Measurements from ENCODE around the gene PTPRM. TPM values are rescaled to one million over a fixed set of nuclear protein-coding genes. Genes with fewer than 3 reads are reported as not detected.
A peak's percentile ranks its signal among the peaks of the same experiment; 100 is the strongest.

PTPRM gene
- total and polyA plus RNA-seq, 4 donors = 118 to 160 (median 122) TPM

GRCh38 chr18:7677001-7677400 is 109.9 kb downstream of the PTPRM start:
- H3K27ac ChIP-seq (ENCODE audit: low read depth, low read length) = no peak overlapping the region
- no CpG with 5 or more reads among the region's 4 CpGs for WGBS (ENCODE audit: insufficient coverage)
- H3K4me1 ChIP-seq (ENCODE audit: control insufficient read depth, insufficient read depth, low read length) = no peaks in the 10 kb centered on the region
- H3K27me3 ChIP-seq (ENCODE audit: control insufficient read depth, insufficient read depth, low read length) = no peaks in the 10 kb centered on the region
- no peaks in the 10 kb centered on the region for H3K36me3 ChIP-seq (ENCODE audit: control insufficient read depth, insufficient read depth, low read length)
- no peak for DNase-seq (ENCODE audit: low read depth in 4 of 6, low spot score in 6 of 6)
- H3K9me3 ChIP-seq (ENCODE audit: control insufficient read depth, insufficient read depth, low read length) = no peaks in the 10 kb centered on the region
- H3K4me3 ChIP-seq (ENCODE audit: low read depth, low read length) = no peak overlapping the region

- WGBS (ENCODE audit: insufficient coverage) = 93% methylated on average over 3 of the region's 4 CpGs
Measured at GRCh38 chr18:7677424-7677823, 110.3 kb downstream of the PTPRM start.

GRCh38 chr18:7678389-7678788 is 111.3 kb downstream of the PTPRM start:
- no peaks in the 10 kb centered on the region for H3K36me3 ChIP-seq (ENCODE audit: control insufficient read depth, insufficient read depth, low read length)
- no peaks in the 10 kb centered on the region for H3K27me3 ChIP-seq (ENCODE audit: control insufficient read depth, insufficient read depth, low read length)
- no peak for DNase-seq (ENCODE audit: low read depth in 4 of 6, low spot score in 6 of 6)
- H3K4me1 ChIP-seq (ENCODE audit: control insufficient read depth, insufficient read depth, low read length) = no peaks in the 10 kb centered on the region
- no peaks in the 10 kb centered on the region for H3K9me3 ChIP-seq (ENCODE audit: control insufficient read depth, insufficient read depth, low read length)
- no CpG with 5 or more reads among the region's 8 CpGs for WGBS (ENCODE audit: insufficient coverage)
- H3K4me3 ChIP-seq (ENCODE audit: low read depth, low read length) = no peak overlapping the region
- H3K27ac ChIP-seq (ENCODE audit: low read depth, low read length) = no peak overlapping the region

More at GRCh38 chr18:7677424-7677823, 110.3 kb downstream of the PTPRM start:
- H3K36me3 ChIP-seq (ENCODE audit: control insufficient read depth, insufficient read depth, low read length) = no peaks in the 10 kb centered on the region
- H3K27ac ChIP-seq (ENCODE audit: low read depth, low read length) = no peak overlapping the region
- no peaks in the 10 kb centered on the region for H3K9me3 ChIP-seq (ENCODE audit: control insufficient read depth, insufficient read depth, low read length)
- no peak for DNase-seq (ENCODE audit: low read depth in 4 of 6, low spot score in 6 of 6)
- no peaks in the 10 kb centered on the region for H3K27me3 ChIP-seq (ENCODE audit: control insufficient read depth, insufficient read depth, low read length)
- no peak overlapping the region for H3K4me3 ChIP-seq (ENCODE audit: low read depth, low read length)
- no peaks in the 10 kb centered on the region for H3K4me1 ChIP-seq (ENCODE audit: control insufficient read depth, insufficient read depth, low read length)

- H3K4me3 ChIP-seq (ENCODE audit: low read depth, low read length) = no peak overlapping the region
- no peak overlapping the region for H3K27ac ChIP-seq (ENCODE audit: low read depth, low read length)
- H3K27me3 ChIP-seq (ENCODE audit: control insufficient read depth, insufficient read depth, low read length) = no peaks in the 10 kb centered on the region
- DNase-seq (ENCODE audit: low read depth in 4 of 6, low spot score in 6 of 6) = no peak
- WGBS (ENCODE audit: insufficient coverage) = 100% methylated on average over 2 of the region's 4 CpGs
- H3K4me1 ChIP-seq (ENCODE audit: control insufficient read depth, insufficient read depth, low read length) = peaks cover 3% of the 10 kb centered on the region
- H3K9me3 ChIP-seq (ENCODE audit: control insufficient read depth, insufficient read depth, low read length) = no peaks in the 10 kb centered on the region
- H3K36me3 ChIP-seq (ENCODE audit: control insufficient read depth, insufficient read depth, low read length) = no peaks in the 10 kb centered on the region
Measured at GRCh38 chr18:7678801-7679200, 111.7 kb downstream of the PTPRM start.

GRCh38 chr18:7681298-7681697 is 114.2 kb downstream of the PTPRM start:
- no peak overlapping the region for H3K4me3 ChIP-seq (ENCODE audit: low read depth, low read length)
- DNase-seq (ENCODE audit: low read depth in 4 of 6, low spot score in 6 of 6) = peak in 1 of 6 donors; percentile 75
- H3K4me1 ChIP-seq (ENCODE audit: control insufficient read depth, insufficient read depth, low read length) = peaks cover 5% of the 10 kb centered on the region
- WGBS (ENCODE audit: insufficient coverage) = no CpG with 5 or more reads among the region's 3 CpGs
- no peaks in the 10 kb centered on the region for H3K9me3 ChIP-seq (ENCODE audit: control insufficient read depth, insufficient read depth, low read length)
- no peak overlapping the region for H3K27ac ChIP-seq (ENCODE audit: low read depth, low read length)
- no peaks in the 10 kb centered on the region for H3K27me3 ChIP-seq (ENCODE audit: control insufficient read depth, insufficient read depth, low read length)
- no peaks in the 10 kb centered on the region for H3K36me3 ChIP-seq (ENCODE audit: control insufficient read depth, insufficient read depth, low read length)

- Histone ChIP-seq H3K27ac (ENCODE audit: low read depth, low read length) (no peak overlapping the region), H3K27me3 (ENCODE audit: control insufficient read depth, insufficient read depth, low read length) (no peaks in the 10 kb centered on the region), H3K4me3 (ENCODE audit: low read depth, low read length) (no peak overlapping the region), H3K36me3 (ENCODE audit: control insufficient read depth, insufficient read depth, low read length) (no peaks in the 10 kb centered on the region), H3K9me3 (ENCODE audit: control insufficient read depth, insufficient read depth, low read length) (no peaks in the 10 kb centered on the region), H3K4me1 (ENCODE audit: control insufficient read depth, insufficient read depth, low read length) (peaks cover 5% of the 10 kb centered on the region)
- no peak for DNase-seq (ENCODE audit: low read depth in 4 of 6, low spot score in 6 of 6)
Measured at GRCh38 chr18:7682321-7682720, 115.2 kb downstream of the PTPRM start.

- peaks cover 5% of the 10 kb centered on the region for H3K4me1 ChIP-seq (ENCODE audit: control insufficient read depth, insufficient read depth, low read length)
- no peaks in the 10 kb centered on the region for H3K27me3 ChIP-seq (ENCODE audit: control insufficient read depth, insufficient read depth, low read length)
- H3K36me3 ChIP-seq (ENCODE audit: control insufficient read depth, insufficient read depth, low read length) = no peaks in the 10 kb centered on the region
- no peaks in the 10 kb centered on the region for H3K9me3 ChIP-seq (ENCODE audit: control insufficient read depth, insufficient read depth, low read length)
- H3K4me3 ChIP-seq (ENCODE audit: low read depth, low read length) = no peak overlapping the region
- WGBS (ENCODE audit: insufficient coverage) = 60% methylated on average over 2 of the region's 3 CpGs
- H3K27ac ChIP-seq (ENCODE audit: low read depth, low read length) = no peak overlapping the region
- no peak for DNase-seq (ENCODE audit: low read depth in 4 of 6, low spot score in 6 of 6)
Measured at GRCh38 chr18:7683753-7684152, 116.6 kb downstream of the PTPRM start.

GRCh38 chr18:7684357-7684756 is 117.2 kb downstream of the PTPRM start:
- Histone ChIP-seq H3K36me3 (ENCODE audit: control insufficient read depth, insufficient read depth, low read length) (no peaks in the 10 kb centered on the region), H3K4me1 (ENCODE audit: control insufficient read depth, insufficient read depth, low read length) (peaks cover 5% of the 10 kb centered on the region), H3K9me3 (ENCODE audit: control insufficient read depth, insufficient read depth, low read length) (no peaks in the 10 kb centered on the region), H3K27me3 (ENCODE audit: control insufficient read depth, insufficient read depth, low read length) (no peaks in the 10 kb centered on the region), H3K27ac (ENCODE audit: low read depth, low read length) (no peak overlapping the region), H3K4me3 (ENCODE audit: low read depth, low read length) (no peak overlapping the region)
- DNase-seq (ENCODE audit: low read depth in 4 of 6, low spot score in 6 of 6) = no peak
- WGBS (ENCODE audit: insufficient coverage) = no CpG with 5 or more reads among the region's 4 CpGs

- Histone ChIP-seq H3K4me3 (ENCODE audit: low read depth, low read length) (no peak overlapping the region), H3K27ac (ENCODE audit: low read depth, low read length) (no peak overlapping the region), H3K9me3 (ENCODE audit: control insufficient read depth, insufficient read depth, low read length) (no peaks in the 10 kb centered on the region), H3K36me3 (ENCODE audit: control insufficient read depth, insufficient read depth, low read length) (no peaks in the 10 kb centered on the region), H3K4me1 (ENCODE audit: control insufficient read depth, insufficient read depth, low read length) (peaks cover 5% of the 10 kb centered on the region), H3K27me3 (ENCODE audit: control insufficient read depth, insufficient read depth, low read length) (no peaks in the 10 kb centered on the region)
- DNase-seq (ENCODE audit: low read depth in 4 of 6, low spot score in 6 of 6) = no peak
- WGBS (ENCODE audit: insufficient coverage) = no CpG with 5 or more reads among the region's 3 CpGs
Measured at GRCh38 chr18:7684966-7685365, 117.8 kb downstream of the PTPRM start.

GRCh38 chr18:7686278-7686677 is 119.2 kb downstream of the PTPRM start:
- Histone ChIP-seq H3K27me3 (ENCODE audit: control insufficient read depth, insufficient read depth, low read length) (no peaks in the 10 kb centered on the region), H3K4me3 (ENCODE audit: low read depth, low read length) (no peak overlapping the region), H3K4me1 (ENCODE audit: control insufficient read depth, insufficient read depth, low read length) (peaks cover 5% of the 10 kb centered on the region), H3K9me3 (ENCODE audit: control insufficient read depth, insufficient read depth, low read length) (no peaks in the 10 kb centered on the region), H3K27ac (ENCODE audit: low read depth, low read length) (no peak overlapping the region), H3K36me3 (ENCODE audit: control insufficient read depth, insufficient read depth, low read length) (no peaks in the 10 kb centered on the region)
- no CpG with 5 or more reads among the region's 1 CpG for WGBS (ENCODE audit: insufficient coverage)
- no peak for DNase-seq (ENCODE audit: low read depth in 4 of 6, low spot score in 6 of 6)

Data from spinal cord (tissue), 10 donors.